ENCODE data around the gene ZNF444. TPM values are rescaled to one million over a fixed set of nuclear protein-coding genes. Genes with fewer than 3 reads are reported as not detected.

Gene ZNF444
- polyA plus RNA-seq, 1 donor (not counting 4 experiments of a cell fraction or from before 2014, with no cell fraction given): 9.1 TPM

- Histone ChIP-seq H3K4me1 (ENCODE audit: control insufficient read depth, extremely low read depth, insufficient read depth, low read length) (peaks cover 24% of the 10 kb centered on the region), H3K9ac (ENCODE audit: control insufficient read depth, extremely low read depth, insufficient read depth, low read length) (no peak overlapping the region), H3K4me3 (ENCODE audit: control insufficient read depth in 2 of 3, extremely low read depth in 1 of 3, insufficient read depth in 2 of 3, low read depth in 1 of 3, low read length in 3 of 3) (no peak overlapping the region), H3K9me1 (ENCODE audit: control insufficient read depth, extremely low read depth, insufficient read depth, low read length) (no peaks in the 10 kb centered on the region), H3K27me3 (ENCODE audit: control insufficient read depth, extremely low read depth, insufficient read depth, low read length) (no peaks in the 10 kb centered on the region), H3K9me3 (ENCODE audit: control insufficient read depth, low read depth, low read length) (no peaks in the 10 kb centered on the region), H4K20me1 (ENCODE audit: control insufficient read depth, extremely low read depth, insufficient read depth, low read length) (no peaks in the 10 kb centered on the region), H3K4me2 (ENCODE audit: control insufficient read depth, extremely low read depth, insufficient read depth, low read depth, low read length) (no peak overlapping the region), H2AFZ (ENCODE audit: control insufficient read depth, low read length) (no peak overlapping the region), H3K36me3 (ENCODE audit: control insufficient read depth in 2 of 2, extremely low read depth in 1 of 2, insufficient read depth in 2 of 2, low read length in 2 of 2) (peaks cover 2 to 6% of the 10 kb centered on the region in 2 experiments), H3K79me2 (ENCODE audit: control insufficient read depth, insufficient read depth, low read length) (peaks cover 14% of the 10 kb centered on the region), H3K27ac (ENCODE audit: control insufficient read depth, insufficient read depth, low read length) (no peak overlapping the region)
- dilution Hi-C loops (cut with MboI; ENCODE audit: extremely low pct_ligation_motif_present, low sequenced_read_pairs): no loop called here
- FAIRE-seq (no peak), DNase-seq (ENCODE audit: low read depth, low spot score) (no peak)
- no peak for TF ChIP-seq EZH2 (IDR thresholded peaks at IDR 0.05; ENCODE audit: low read length)
- no peak for TF ChIP-seq CTCF (optimal IDR thresholded peaks at IDR 0.05 in 1 of 3, IDR thresholded peaks at IDR 0.05 in 1 of 3, conservative IDR thresholded peaks at IDR 0.05 in 1 of 3; ENCODE audit: extremely low read depth in 1 of 3, insufficient read depth in 2 of 3, low read length in 3 of 3)
Observed at GRCh38 chr19:56138069-56138468, 3.0 kb upstream of the ZNF444 start.

GRCh38 chr19:56139847-56140582 lies 1.1 kb upstream of the ZNF444 start:
- H3K36me3 ChIP-seq (ENCODE audit: control insufficient read depth in 2 of 2, extremely low read depth in 1 of 2, insufficient read depth in 2 of 2, low read length in 2 of 2): peaks cover 3 to 6% of the 10 kb centered on the region in 2 experiments
- no peaks in the 10 kb centered on the region for H3K27me3 ChIP-seq (ENCODE audit: control insufficient read depth, extremely low read depth, insufficient read depth, low read length)
- H3K4me2 ChIP-seq (ENCODE audit: control insufficient read depth, extremely low read depth, insufficient read depth, low read depth, low read length): peak overlapping the region; percentile 89
- H3K4me3 ChIP-seq (ENCODE audit: control insufficient read depth in 2 of 3, extremely low read depth in 1 of 3, insufficient read depth in 2 of 3, low read depth in 1 of 3, low read length in 3 of 3): peak overlapping the region; percentile 59 to 86 (median 79)
- H3K4me1 ChIP-seq (ENCODE audit: control insufficient read depth, extremely low read depth, insufficient read depth, low read length): peaks cover 15% of the 10 kb centered on the region
- FAIRE-seq (no peak), DNase-seq (ENCODE audit: low read depth, low spot score) (no peak)
- H3K79me2 ChIP-seq (ENCODE audit: control insufficient read depth, insufficient read depth, low read length): peaks cover 27% of the 10 kb centered on the region
- no peaks in the 10 kb centered on the region for H3K9me1 ChIP-seq (ENCODE audit: control insufficient read depth, extremely low read depth, insufficient read depth, low read length)
- peak overlapping the region; percentile 77 for H3K9ac ChIP-seq (ENCODE audit: control insufficient read depth, extremely low read depth, insufficient read depth, low read length)
- no peaks in the 10 kb centered on the region for H3K9me3 ChIP-seq (ENCODE audit: control insufficient read depth, low read depth, low read length)
- peak overlapping the region; percentile 80 for H3K27ac ChIP-seq (ENCODE audit: control insufficient read depth, insufficient read depth, low read length)
- no peaks in the 10 kb centered on the region for H4K20me1 ChIP-seq (ENCODE audit: control insufficient read depth, extremely low read depth, insufficient read depth, low read length)
- TF ChIP-seq EZH2 (IDR thresholded peaks at IDR 0.05; ENCODE audit: low read length): no peak
- TF ChIP-seq CTCF (optimal IDR thresholded peaks at IDR 0.05 in 1 of 3, IDR thresholded peaks at IDR 0.05 in 1 of 3, conservative IDR thresholded peaks at IDR 0.05 in 1 of 3; ENCODE audit: extremely low read depth in 1 of 3, insufficient read depth in 2 of 3, low read length in 3 of 3): no peak
- peak overlapping the region; percentile 88 for H2AFZ ChIP-seq (ENCODE audit: control insufficient read depth, low read length)
- dilution Hi-C loops (cut with MboI; ENCODE audit: extremely low pct_ligation_motif_present, low sequenced_read_pairs): no loop called here

Data from keratinocyte (primary cell).